Calu3 (cell line): ENCODE results near the gene CCNQ. TPM values are rescaled to one million over a fixed set of nuclear protein-coding genes. Genes with fewer than 3 reads are reported as not detected.

ENCODE experiments used
- BruUV-seq: library from RNA; stranded (reverse); fragments of 400-500 nt; replicated peaks from 2 replicates; lab custom pipeline; 2021; lab: Mats Ljungman, UMichigan
- CTCF ChIA-PET: fragments of 300-600 bp; sonication (Branson Sonifier 250); formaldehyde crosslinking; loops from one replicate; lab custom pipeline; 2022; ENCODE audit warnings: antibody characterized with exemption; lab: Charles Lee
- DNase-seq: peaks from one replicate; pipeline ENCODE4 v3.0.0; 2022
- H3K27ac Mint-ChIP-seq: one replicate; pipeline ENCODE4 v1.8.0; 2022; ENCODE audit warnings: mixed read lengths; ENCODE audit not compliant: unreplicated experiment
- H3K27me3 Mint-ChIP-seq: one replicate; pipeline ENCODE4 v1.8.0; 2022; ENCODE audit warnings: mixed read lengths; ENCODE audit not compliant: unreplicated experiment
- H3K36me3 Mint-ChIP-seq: one replicate; pipeline ENCODE4 v1.8.0; 2022; ENCODE audit warnings: mild to moderate bottlenecking, moderate library complexity, mixed read lengths; ENCODE audit not compliant: insufficient read depth, unreplicated experiment
- H3K4me1 Mint-ChIP-seq: one replicate; pipeline ENCODE4 v1.8.0; 2022; ENCODE audit warnings: mild to moderate bottlenecking, low read depth, mixed read lengths; ENCODE audit not compliant: unreplicated experiment
- H3K4me3 Mint-ChIP-seq: one replicate; pipeline ENCODE4 v1.8.0; 2022; ENCODE audit warnings: mild to moderate bottlenecking, low read depth, moderate library complexity, mixed read lengths; ENCODE audit not compliant: unreplicated experiment
- H3K9me3 Mint-ChIP-seq: one replicate; pipeline ENCODE4 v1.8.0; 2022; ENCODE audit warnings: low read depth, mixed read lengths; ENCODE audit not compliant: unreplicated experiment
- CTCF ChIP-seq: fragments of 200-600 bp; IDR thresholded peaks from one replicate; pipeline ENCODE4 v1.8.0; 2022; ENCODE audit warnings: antibody characterized with exemption; ENCODE audit not compliant: unreplicated experiment
- intact Hi-C: fragments of 100-400 bp; cut with micrococcal nuclease; formaldehyde crosslinking; loops from one replicate; pipeline ENCODE4 v1.10.0; 2022; ENCODE audit not compliant: unreplicated experiment
- total RNA-seq: library from RNA; stranded (reverse); gene quantifications from 2 replicates; pipeline ENCODE4 v1.2.3, GENCODE V29; 2022

Gene CCNQ
- total RNA-seq, 1 experiment from 2014 or later, result 18.9 TPM

GRCh38 chrX:153621949-153622598, 23.1 kb upstream of the CCNQ start:
- Mint-ChIP-seq H3K4me3 (no peak overlapping the region), H3K27ac (no peak overlapping the region), H3K27me3 (peaks cover 81% of the 10 kb centered on the region), H3K4me1 (no peaks in the 10 kb centered on the region), H3K9me3 (no peaks in the 10 kb centered on the region), H3K36me3 (no peaks in the 10 kb centered on the region)
- TF ChIP-seq CTCF, result no peak
- no peak for DNase-seq
- intact Hi-C loops, result no loop called here
- BruUV-seq, result no TSS peak
- CTCF ChIA-PET, result no interaction called here

GRCh38 chrX:153620576-153620975, 21.6 kb upstream of the CCNQ start:
- no TSS peak for BruUV-seq
- DNase-seq, result no peak
- no peak for TF ChIP-seq CTCF
- Mint-ChIP-seq H3K36me3 (no peaks in the 10 kb centered on the region), H3K27me3 (peaks cover 84% of the 10 kb centered on the region), H3K4me1 (no peaks in the 10 kb centered on the region), H3K27ac (no peak overlapping the region), H3K4me3 (no peak overlapping the region), H3K9me3 (no peaks in the 10 kb centered on the region)
- CTCF ChIA-PET, result no interaction called here
- intact Hi-C loops, result no loop called here

- CTCF ChIA-PET, result no interaction called here
- peaks cover 67% of the 10 kb centered on the region for H3K27me3 Mint-ChIP-seq
- H3K4me1 Mint-ChIP-seq, result no peaks in the 10 kb centered on the region
- BruUV-seq, result no TSS peak
- intact Hi-C loops, result no loop called here
- TF ChIP-seq CTCF, result no peak
- no peak overlapping the region for H3K4me3 Mint-ChIP-seq
- H3K27ac Mint-ChIP-seq, result no peak overlapping the region
- DNase-seq, result no peak
- no peaks in the 10 kb centered on the region for H3K36me3 Mint-ChIP-seq
- no peaks in the 10 kb centered on the region for H3K9me3 Mint-ChIP-seq
Observed at GRCh38 chrX:153614818-153615217, 15.9 kb upstream of the CCNQ start.

- CTCF ChIA-PET, result interaction anchor here (0.7 kb wide), 1 partner anchor 12 kb away, joined by 4 read pairs; no protein-coding TSS in a partner anchor
- BruUV-seq, result no TSS peak
- H3K4me1 Mint-ChIP-seq, result no peaks in the 10 kb centered on the region
- TF ChIP-seq CTCF, result no peak
- peaks cover 72% of the 10 kb centered on the region for H3K27me3 Mint-ChIP-seq
- intact Hi-C loops, result loop anchor here (2.0 kb wide), 1 partner anchor 50 kb away; no protein-coding TSS in a partner anchor
- no peak overlapping the region for H3K4me3 Mint-ChIP-seq
- no peak for DNase-seq
- H3K36me3 Mint-ChIP-seq, result peaks cover 5% of the 10 kb centered on the region
- H3K27ac Mint-ChIP-seq, result no peak overlapping the region
- no peaks in the 10 kb centered on the region for H3K9me3 Mint-ChIP-seq
Observed at GRCh38 chrX:153612413-153612812, 13.5 kb upstream of the CCNQ start.
